GM12878 (cell line): Measurements from ENCODE around the gene SETD6. TPM values are rescaled to one million over a fixed set of nuclear protein-coding genes. Genes with fewer than 3 reads are reported as not detected.

ENCODE experiments used
- ATAC-seq: fragments of 200-7000 bp; cut with Tn5 transposase; 3 replicates; pipeline ENCODE4 v1.9.1; 2020; ENCODE audit warnings: mild to moderate bottlenecking, moderate library complexity
- BruUV-seq: library from RNA; stranded (reverse); fragments of 400-500 nt; replicated peaks from 2 replicates; lab custom pipeline; 2021; lab: Mats Ljungman, UMichigan
- CTCF ChIA-PET: fragments of 300-600 bp; sonication (Branson Sonifier 250); formaldehyde crosslinking; extraction: SDS; loops from one replicate; lab custom pipeline; 2021; ENCODE audit warnings: inconsistent platforms; lab: Yijun Ruan, JAX
- POLR2A ChIA-PET: fragments of 350-600 bp; formaldehyde crosslinking; extraction: SDS; loops from one replicate; lab custom pipeline; 2021; ENCODE audit warnings: inconsistent platforms; lab: Charles Lee
- RAD21 ChIA-PET: fragments of 300-600 bp; sonication (Branson Sonifier 250); formaldehyde crosslinking; loops from one replicate; lab custom pipeline; 2023; ENCODE audit warnings: antibody characterized with exemption; ENCODE audit not compliant: unreplicated experiment; lab: Charles Lee
- SMC1A ChIA-PET: fragments of 300-600 bp; sonication (Branson Sonifier 250); formaldehyde crosslinking; loops from one replicate; lab custom pipeline; 2023; ENCODE audit not compliant: unreplicated experiment, uncharacterized antibody; lab: Charles Lee
- DNase-seq: peaks from one replicate; pipeline ENCODE4 v3.0.0-alpha.2; 2011; ENCODE audit warnings: low read depth, low spot score
- FAIRE-seq: peaks from 3 replicates; lab custom pipeline; 2011; peaks lifted over from hg19 to GRCh38; lab: Jason Lieb, UNC
- H2AFZ ChIP-seq: 2 replicates; pipeline ENCODE4 v1.6.0; 2011; ENCODE audit warnings: low read depth, low read length, control low read depth; ENCODE audit not compliant: control insufficient read depth
- H3K27ac ChIP-seq: 2 replicates; pipeline ENCODE4 v1.5.1; 2011; ENCODE audit warnings: control low read depth; ENCODE audit not compliant: control insufficient read depth, insufficient read depth
- H3K27me3 ChIP-seq, 2 experiments: replicated peaks in 1 of 2; 2 replicates each; pipeline versions ENCODE4 v1.6.0 to v1.6.1; 2011; ENCODE audit warnings: low read length in 1 of 2; ENCODE audit not compliant: control insufficient read depth in 2 of 2, insufficient read depth in 2 of 2
- H3K36me3 ChIP-seq, 2 experiments: 2 replicates each; pipeline ENCODE4 v1.5.1; 2011; ENCODE audit warnings: low read length in 1 of 2; ENCODE audit not compliant: control insufficient read depth in 2 of 2, insufficient read depth in 2 of 2
- H3K4me1 ChIP-seq: 2 replicates; pipeline ENCODE4 v1.6.1; 2011; ENCODE audit warnings: mild to moderate bottlenecking, low read length, moderate library complexity, mixed read lengths; ENCODE audit not compliant: control insufficient read depth, insufficient read depth
- H3K4me2 ChIP-seq: 2 replicates; pipeline ENCODE4 v1.6.0; 2011; ENCODE audit warnings: control low read depth; ENCODE audit not compliant: control insufficient read depth, insufficient read depth
- H3K4me3 ChIP-seq: fragments of 200-600 bp; sonication (generic); 2 replicates; pipeline ENCODE4 v1.5.1; 2016
- H3K79me2 ChIP-seq: 2 replicates; pipeline ENCODE4 v1.6.0; 2011; ENCODE audit warnings: low read length; ENCODE audit not compliant: control insufficient read depth, insufficient read depth
- H3K9ac ChIP-seq: 2 replicates; pipeline ENCODE4 v1.8.0; 2011; ENCODE audit warnings: low read length, control low read depth, mixed read lengths; ENCODE audit not compliant: control insufficient read depth, insufficient read depth
- H3K9me3 ChIP-seq: replicated peaks from 3 replicates; pipeline ENCODE4 v1.5.1; 2011; ENCODE audit warnings: mild to moderate bottlenecking, low read length; ENCODE audit not compliant: control insufficient read depth, insufficient read depth
- H4K20me1 ChIP-seq: 2 replicates; pipeline ENCODE4 v1.6.0; 2011; ENCODE audit not compliant: control insufficient read depth, insufficient read depth
- ATF7 ChIP-seq: fragments of 450-650 bp; IDR thresholded peaks from 2 replicates; pipeline ENCODE4 v1.6.1; 2016; ENCODE audit warnings: low read depth, mild to moderate bottlenecking
- CREB1 ChIP-seq: IDR thresholded peaks from 2 replicates; pipeline ENCODE4 v1.6.1; 2012; ENCODE audit warnings: low read depth, mild to moderate bottlenecking, inconsistent platforms
- POU2F2 ChIP-seq: IDR thresholded peaks from 3 replicates; pipeline ENCODE4 v1.6.1; 2011; ENCODE audit warnings: low read depth, mild to moderate bottlenecking, low read length, borderline replicate concordance
- SPI1 ChIP-seq: IDR thresholded peaks from 2 replicates; pipeline ENCODE4 v1.6.1; 2011; ENCODE audit warnings: low read depth, mild to moderate bottlenecking, low read length, moderate library complexity, borderline replicate concordance; ENCODE audit not compliant: insufficient read depth
- TCF3 ChIP-seq: IDR thresholded peaks from 2 replicates; pipeline ENCODE4 v1.6.1; 2012; ENCODE audit warnings: low read depth, mild to moderate bottlenecking, low read length, borderline replicate concordance; ENCODE audit not compliant: insufficient read depth
- ZBTB11 ChIP-seq: fragments of 450-650 bp; formaldehyde crosslinking; IDR thresholded peaks from 2 replicates; pipeline ENCODE4 v1.5.0; 2022; ENCODE audit warnings: mild to moderate bottlenecking, missing genetic modification characterization
- ZZZ3 ChIP-seq: IDR thresholded peaks from 2 replicates; pipeline ENCODE4 v1.6.1; 2011; ENCODE audit warnings: low read depth; ENCODE audit not compliant: control insufficient read depth, insufficient read length
- WGBS: methylation state at CpG from one replicate; pipeline ENCODE4 v1.1.6; 2016; ENCODE audit warnings: low lambda C conversion rate; ENCODE audit not compliant: insufficient replicate concordance, insufficient coverage; ENCODE audit errors: missing lambda C conversion rate; 5-methylcytosine and 5-hydroxymethylcytosine counted together
- in situ Hi-C: fragments of 300-500 bp; cut with MboI; formaldehyde crosslinking; loops from 9 replicates; pipeline ENCODE4 v1.14.3; 2018; ENCODE audit warnings: mixed read lengths
- intact Hi-C: fragments of 100-400 bp; cut with micrococcal nuclease; formaldehyde crosslinking; loops from one replicate; pipeline ENCODE4 v1.14.2; 2022; ENCODE audit not compliant: unreplicated experiment
- polyA plus RNA-seq, 11 experiments: library from polyadenylated mRNA; depleted of rRNA in 4 of 11; unstranded in 6 of 11; stranded (reverse) in 5 of 11; fragments of >200 nt; fragmentation: Nextera tagmentation in 4 of 11; fragmentation: Illumina TruSeq in 1 of 11; extraction: Ambion mirVana in 4 of 11; extraction: Trizol in 1 of 11; gene quantifications; 1 replicate in 1 of 11; 2 replicates in 10 of 11; pipeline versions ENCODE4 v1.2.1 to v1.2.3, GENCODE V29; 2011 to 2016; ENCODE audit warnings: inconsistent platforms in 2 of 11, missing spikeins in 2 of 11, low read depth in 1 of 11
- total RNA-seq, 4 experiments: library from RNA; depleted of rRNA in 3 of 4; stranded (reverse); fragments of >200 nt in 3 of 4; fragmentation: Illumina TruSeq in 1 of 4; extraction: Trizol in 1 of 4; gene quantifications; 2 replicates each; pipeline versions ENCODE4 v1.2.1 to v1.2.3, GENCODE V29; 2013 to 2021

SETD6 gene
- total and polyA plus RNA-seq, 10 of the 15 experiments (the other 5 are each of a cell fraction or from before 2014, with no cell fraction given), result 8.2 to 23.8 (median 16.2) TPM

DNA sequence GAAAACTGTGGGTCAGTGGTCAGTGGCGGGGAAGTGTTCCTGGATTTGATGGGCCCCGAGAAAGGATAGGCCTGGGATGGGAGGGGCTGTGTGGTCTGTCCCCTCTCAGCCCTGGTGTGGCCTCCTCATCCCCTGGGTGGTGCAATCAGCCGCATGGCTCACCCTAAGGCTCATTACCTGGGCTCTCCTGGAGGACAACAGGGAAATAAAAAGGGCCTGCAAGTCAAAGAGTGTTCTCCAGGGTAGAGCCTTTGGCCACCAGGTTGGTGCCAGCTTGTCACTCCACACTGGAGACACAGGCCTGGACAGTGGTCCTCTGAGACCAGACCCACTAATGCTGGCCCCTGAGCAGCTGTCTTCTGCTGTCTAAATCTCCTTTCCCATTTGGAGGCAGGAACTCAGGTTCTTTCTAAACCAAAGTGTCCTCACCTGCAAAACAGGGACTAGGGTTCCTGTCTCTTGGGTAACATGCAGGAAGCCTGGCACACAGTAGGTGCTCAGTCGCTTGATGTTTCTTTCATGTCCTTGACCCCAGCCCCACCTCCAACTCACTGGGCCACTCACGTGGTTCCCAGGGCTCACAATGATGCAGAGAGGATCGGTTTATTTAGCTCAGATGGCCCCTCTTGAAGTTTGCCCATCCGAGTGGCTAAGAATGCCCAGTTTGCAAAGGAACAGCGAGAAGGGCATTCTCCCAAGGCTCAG is 12.9 kb upstream of the SETD6 start:
- Histone ChIP-seq H3K79me2 (no peaks in the 10 kb centered on the region), H3K9me3 (no peaks in the 10 kb centered on the region), H3K27ac (no peak overlapping the region), H3K9ac (no peak overlapping the region), H3K4me2 (no peak overlapping the region), H3K36me3 (no peaks in the 10 kb centered on the region), H3K27me3 (peaks cover 0 to 5% of the 10 kb centered on the region in 2 experiments; a peak in 1 of 4 replicates), H3K4me3 (no peak overlapping the region), H2AFZ (no peak overlapping the region), H4K20me1 (no peaks in the 10 kb centered on the region)
- BruUV-seq, result no TSS peak
- ATAC-seq, result no peak
- ChIA-PET RAD21 (no interaction called here), CTCF (no interaction called here)
- intact Hi-C loops (loop anchor here (5.0 kb wide), 1 partner anchor 235 kb away; no protein-coding TSS in a partner anchor), in situ Hi-C loops (loop anchor here (25.0 kb wide), 1 partner anchor 235 kb away; the partner anchor contains the start of gene GOT2)
- 36% methylated on average over 8 of the region's 8 CpGs for WGBS
- DNase-seq, result no peak
- FAIRE-seq, result no peak
- no peak for TF ChIP-seq ZZZ3
- no peak for TF ChIP-seq CREB1
- TF ChIP-seq POU2F2, result no peak
- TF ChIP-seq ATF7, result no peak
- no peak for TF ChIP-seq TCF3
- TF ChIP-seq SPI1, result no peak
- no peak for TF ChIP-seq ZBTB11 (CRISPR knock-in tag)
- TF ChIP-seq, all 136 proteins: peak for 0
- SMC1A ChIA-PET, result no interaction called here
- H3K4me1 ChIP-seq, result peaks cover 4% of the 10 kb centered on the region; the same call in 1 of the 2 replicates
- POLR2A ChIA-PET, result no interaction called here
